ENCODE data around the gene OAS3. TPM values are rescaled to one million over a fixed set of nuclear protein-coding genes. Genes with fewer than 3 reads are reported as not detected.

Gene OAS3
- total RNA-seq, 2 donors from 2014 or later: 11.9 to 13.7 TPM

GRCh38 chr12:112928978-112929377 lies 9.3 kb upstream of the OAS3 start:
- Histone ChIP-seq H3K27me3 (replicated peaks; ENCODE audit: insufficient read depth) (no peaks in the 10 kb centered on the region), H3K36me3 (no peaks in the 10 kb centered on the region), H3K27ac (no peak overlapping the region), H3K4me1 (ENCODE audit: control insufficient read depth in 1 of 2, low read depth in 2 of 2) (no peaks in the 10 kb centered on the region), H3K9me3 (no peaks in the 10 kb centered on the region), H3K4me3 (no peak overlapping the region)
- ATAC-seq (ENCODE audit: insufficient number of reproducible peaks, low FRiP score, low read depth) (no peak), DNase-seq (ENCODE audit: low spot score) (no peak)
- TF ChIP-seq CTCF (IDR thresholded peaks at IDR 0.05): no peak

- no peak for TF ChIP-seq CTCF (IDR thresholded peaks at IDR 0.05)
- Histone ChIP-seq H3K9me3 (no peaks in the 10 kb centered on the region), H3K36me3 (no peaks in the 10 kb centered on the region), H3K4me1 (ENCODE audit: control insufficient read depth in 1 of 2, low read depth in 2 of 2) (no peaks in the 10 kb centered on the region), H3K27ac (no peak overlapping the region), H3K27me3 (replicated peaks; ENCODE audit: insufficient read depth) (no peaks in the 10 kb centered on the region), H3K4me3 (no peak overlapping the region)
- no peak for DNase-seq (ENCODE audit: low spot score)
- ATAC-seq (ENCODE audit: insufficient number of reproducible peaks, low FRiP score, low read depth): no peak
Observed at GRCh38 chr12:112929715-112930114, 8.6 kb upstream of the OAS3 start.

GRCh38 chr12:112930350-112930749 lies 7.9 kb upstream of the OAS3 start:
- Histone ChIP-seq H3K27ac (no peak overlapping the region), H3K4me3 (no peak overlapping the region), H3K9me3 (no peaks in the 10 kb centered on the region), H3K4me1 (ENCODE audit: control insufficient read depth in 1 of 2, low read depth in 2 of 2) (no peaks in the 10 kb centered on the region), H3K36me3 (no peaks in the 10 kb centered on the region), H3K27me3 (replicated peaks; ENCODE audit: insufficient read depth) (no peaks in the 10 kb centered on the region)
- TF ChIP-seq CTCF (IDR thresholded peaks at IDR 0.05): no peak
- DNase-seq (ENCODE audit: low spot score) (no peak), ATAC-seq (ENCODE audit: insufficient number of reproducible peaks, low FRiP score, low read depth) (no peak)

GRCh38 chr12:112932485-112933128 lies 5.7 kb upstream of the OAS3 start:
- no peaks in the 10 kb centered on the region for H3K9me3 ChIP-seq
- TF ChIP-seq CTCF (IDR thresholded peaks at IDR 0.05): no peak
- H3K27ac ChIP-seq: no peak overlapping the region
- H3K4me3 ChIP-seq: no peak overlapping the region
- ATAC-seq (ENCODE audit: insufficient number of reproducible peaks, low FRiP score, low read depth): no peak
- no peaks in the 10 kb centered on the region for H3K4me1 ChIP-seq (ENCODE audit: control insufficient read depth in 1 of 2, low read depth in 2 of 2)
- H3K27me3 ChIP-seq (replicated peaks; ENCODE audit: insufficient read depth): no peaks in the 10 kb centered on the region
- DNase-seq (ENCODE audit: low spot score): no peak
- H3K36me3 ChIP-seq: no peaks in the 10 kb centered on the region

GRCh38 chr12:112933129-112933505 lies 5.2 kb upstream of the OAS3 start:
- no peaks in the 10 kb centered on the region for H3K36me3 ChIP-seq
- H3K4me1 ChIP-seq (ENCODE audit: control insufficient read depth in 1 of 2, low read depth in 2 of 2): no peaks in the 10 kb centered on the region
- DNase-seq (ENCODE audit: low spot score): no peak
- H3K9me3 ChIP-seq: no peaks in the 10 kb centered on the region
- no peaks in the 10 kb centered on the region for H3K27me3 ChIP-seq (replicated peaks; ENCODE audit: insufficient read depth)
- ATAC-seq (ENCODE audit: insufficient number of reproducible peaks, low FRiP score, low read depth): no peak
- H3K4me3 ChIP-seq: no peak overlapping the region
- TF ChIP-seq CTCF (IDR thresholded peaks at IDR 0.05): no peak
- no peak overlapping the region for H3K27ac ChIP-seq
